DOHH2 (cell line): ENCODE measurements around the gene CNNM4.

Source experiments
- CTCF ChIP-seq: fragments of 200-600 bp; sonication (generic); IDR thresholded peaks from one replicate; pipeline ENCODE4 v1.5.1; 2014; ENCODE audit warnings: antibody characterized with exemption, mild to moderate bottlenecking, low read depth, low read length; ENCODE audit not compliant: poor library complexity, severe bottlenecking
- EZH2phosphoT487 ChIP-seq: fragments of 200-600 bp; sonication (generic); IDR thresholded peaks from 2 replicates; pipeline ENCODE4 v1.6.1; 2017; ENCODE audit warnings: borderline replicate concordance, mild to moderate bottlenecking, antibody characterized with exemption, low read length, moderate library complexity, mixed read lengths

GRCh38 chr2:96764253-96764637 is 3.5 kb downstream of the CNNM4 start:
- TF ChIP-seq CTCF = no peak
- TF ChIP-seq EZH2phosphoT487 = no peak
